Pancreas (tissue), 10 donors: ENCODE data around the gene MECP2. TPM values are rescaled to one million over a fixed set of nuclear protein-coding genes. Genes with fewer than 3 reads are reported as not detected.

Experiments used
- ATAC-seq, 4 donors: fragments of 200-7000 bp; cut with Tn5 transposase; one replicate each; pipeline versions ENCODE4 v1.8.0 to v1.9.1; 2020; ENCODE audit warnings: mild to moderate bottlenecking in 4 of 4, moderate library complexity in 4 of 4
- DNase-seq, 6 donors: peaks; one replicate each; pipeline ENCODE4 v3.0.0-alpha.2; 2020
- FAIRE-seq: peaks from 2 replicates; lab custom pipeline; 2012; peaks lifted over from hg19 to GRCh38; lab: Jason Lieb, UNC
- H3K27ac ChIP-seq, 4 donors: fragments of 200-600 bp; sonication (generic); 1 replicate in 3 of 4; 2 replicates in 1 of 4; pipeline versions ENCODE4 v1.5.0 to v1.8.0; 2020
- H3K27me3 ChIP-seq, 4 donors: fragments of 200-600 bp; one replicate each; pipeline ENCODE4 v1.8.0; 2021
- H3K36me3 ChIP-seq, 3 donors: fragments of 200-600 bp; sonication (generic) in 1 of 3; one replicate each; pipeline versions ENCODE4 v1.5.0 to v1.8.0; 2020 to 2021
- H3K4me1 ChIP-seq, 3 donors: fragments of 200-600 bp; one replicate each; pipeline ENCODE4 v1.8.0; 2021
- H3K4me3 ChIP-seq, 4 donors: fragments of 200-600 bp; sonication (generic) in 2 of 4; one replicate each; pipeline versions ENCODE4 v1.5.0 to v1.8.0; 2020 to 2021
- H3K9me3 ChIP-seq, 4 donors: fragments of 200-600 bp; one replicate each; pipeline ENCODE4 v1.8.0; 2021
- WGBS, 2 donors: extraction: QIAGEN DNeasy Blood & Tissue Kit; methylation state at CpG; one replicate each; pipeline ENCODE4 v1.1.7; 2013; 5-methylcytosine and 5-hydroxymethylcytosine counted together
- intact Hi-C, 3 donors: fragments of 100-400 bp; cut with DNase I; formaldehyde crosslinking; loops; one replicate each; pipeline versions ENCODE4 v1.11.1 to v1.14.2; 2022
- polyA plus RNA-seq, 2 donors: library from polyadenylated mRNA; stranded (reverse); fragments of 200-250 nt; gene quantifications; one replicate each; pipeline ENCODE4 v1.2.3, GENCODE V29; 2013
- total RNA-seq, 6 donors: library from RNA; stranded (reverse); fragmentation: NEBNext Ultra II Directional in 4 of 6; extraction: Animal tissue kit (Norgen Biotek cat#: 25700) in 4 of 6; gene quantifications; one replicate each; pipeline versions ENCODE4 v1.2.1 to v1.2.4, GENCODE V29; 2021 to 2023
- TF ChIP-seq, protein P1 (sequence below), 4 donors: fragments of 200-600 bp; sonication (generic) in 3 of 4; IDR thresholded peaks; one replicate each; pipeline versions ENCODE4 v1.5.0 to v1.8.0; 2021; ENCODE audit warnings: antibody characterized with exemption in 4 of 4
- donor health status: healthy with polysubstance abuse.
- donor health status: DM: no; HTN: no; CAD: no; lungs with moderate emphysema.
- donor health status: DM: no; HTN: no; CAD: no.
- donor health status: control.
- donor health status: control.
- donor health status: Bipolar disorder and iron deficiency.
- donor health status: DM: yes; HTN: yes; CAD: no.
- donor health status: DM: no; HTN: no; CAD: no.
- donor health status: DM: no; HTN: no; CAD: no.
- donor health status: DM: yes; HTN: yes; CAD: no.

MECP2 gene
- total and polyA plus RNA-seq, 8 donors, result 17.7 to 30.8 (median 22.1) TPM

DNA sequence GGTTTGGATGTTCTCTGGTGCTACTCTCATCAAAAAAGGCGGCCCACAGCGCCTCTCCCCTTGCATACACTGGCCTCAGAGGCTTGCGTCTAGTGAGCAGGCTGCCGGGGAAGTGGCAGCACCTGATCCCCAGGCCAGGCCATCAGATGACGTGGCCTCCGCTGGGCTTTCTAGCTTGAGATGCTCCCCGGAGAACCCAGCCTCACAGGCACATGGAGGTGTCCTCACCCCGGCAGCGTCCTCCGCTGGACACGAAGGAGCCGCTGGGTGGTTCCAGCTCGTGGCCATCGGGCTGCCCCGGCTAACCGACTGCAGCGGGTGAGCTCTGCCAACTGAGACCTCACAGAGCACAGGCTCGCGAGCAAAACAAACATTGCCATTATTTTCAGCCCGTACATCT is 90.6 kb downstream of the MECP2 start:
- H3K4me3 ChIP-seq, result no peak overlapping the region
- DNase-seq (peak in 1 of 6 donors; percentile 55), ATAC-seq (no peak), FAIRE-seq (no peak)
- TF ChIP-seq, protein P1, sequence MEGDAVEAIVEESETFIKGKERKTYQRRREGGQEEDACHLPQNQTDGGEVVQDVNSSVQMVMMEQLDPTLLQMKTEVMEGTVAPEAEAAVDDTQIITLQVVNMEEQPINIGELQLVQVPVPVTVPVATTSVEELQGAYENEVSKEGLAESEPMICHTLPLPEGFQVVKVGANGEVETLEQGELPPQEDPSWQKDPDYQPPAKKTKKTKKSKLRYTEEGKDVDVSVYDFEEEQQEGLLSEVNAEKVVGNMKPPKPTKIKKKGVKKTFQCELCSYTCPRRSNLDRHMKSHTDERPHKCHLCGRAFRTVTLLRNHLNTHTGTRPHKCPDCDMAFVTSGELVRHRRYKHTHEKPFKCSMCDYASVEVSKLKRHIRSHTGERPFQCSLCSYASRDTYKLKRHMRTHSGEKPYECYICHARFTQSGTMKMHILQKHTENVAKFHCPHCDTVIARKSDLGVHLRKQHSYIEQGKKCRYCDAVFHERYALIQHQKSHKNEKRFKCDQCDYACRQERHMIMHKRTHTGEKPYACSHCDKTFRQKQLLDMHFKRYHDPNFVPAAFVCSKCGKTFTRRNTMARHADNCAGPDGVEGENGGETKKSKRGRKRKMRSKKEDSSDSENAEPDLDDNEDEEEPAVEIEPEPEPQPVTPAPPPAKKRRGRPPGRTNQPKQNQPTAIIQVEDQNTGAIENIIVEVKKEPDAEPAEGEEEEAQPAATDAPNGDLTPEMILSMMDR (IDR thresholded peaks at IDR 0.05), result no peak
- 89 to 94% methylated on average over 20 of the region's 20 CpGs for WGBS, 2 donors
- no peaks in the 10 kb centered on the region for H3K9me3 ChIP-seq
- H3K4me1 ChIP-seq, result no peaks in the 10 kb centered on the region
- intact Hi-C loops, result no loop called here
- H3K36me3 ChIP-seq, result no peaks in the 10 kb centered on the region
- no peak overlapping the region for H3K27ac ChIP-seq
- peaks cover 0 to 6% (median 0%) of the 10 kb centered on the region in 4 donors for H3K27me3 ChIP-seq

- WGBS, 2 donors, result 84% methylated on average over 11 of the region's 11 CpGs
- no peaks in the 10 kb centered on the region for H3K9me3 ChIP-seq
- ATAC-seq, result no peak
- no peak overlapping the region for H3K27ac ChIP-seq
- peak in 1 of 6 donors; percentile 11 for DNase-seq
- TF ChIP-seq, protein P1 (IDR thresholded peaks at IDR 0.05), result no peak
- no peaks in the 10 kb centered on the region for H3K36me3 ChIP-seq
- intact Hi-C loops, result no loop called here
- H3K27me3 ChIP-seq, result peaks cover 0 to 6% (median 0%) of the 10 kb centered on the region in 4 donors
- no peak for FAIRE-seq
- H3K4me3 ChIP-seq, result no peak overlapping the region
- H3K4me1 ChIP-seq, result no peaks in the 10 kb centered on the region
Observed at GRCh38 chrX:154004315-154004714, 93.2 kb downstream of the MECP2 start.

- no peaks in the 10 kb centered on the region for H3K4me1 ChIP-seq
- ATAC-seq, result peak in 3 of 4 donors; percentile 74 to 85 (median 75)
- intact Hi-C loops, result no loop called here
- H3K36me3 ChIP-seq, result no peaks in the 10 kb centered on the region
- no peak for DNase-seq
- H3K9me3 ChIP-seq, result no peaks in the 10 kb centered on the region
- H3K27me3 ChIP-seq, result peaks cover 0 to 8% (median 0%) of the 10 kb centered on the region in 4 donors
- TF ChIP-seq, protein P1 (IDR thresholded peaks at IDR 0.05), result no peak
- peak overlapping the region in 1 of 4 donors; percentile 44 for H3K27ac ChIP-seq
- no peak overlapping the region for H3K4me3 ChIP-seq
- no peak for FAIRE-seq
- WGBS, 2 donors, result 82 to 84% methylated on average over 17 of the region's 17 CpGs
Observed at GRCh38 chrX:154002215-154002719, 95.2 kb downstream of the MECP2 start.

DNA sequence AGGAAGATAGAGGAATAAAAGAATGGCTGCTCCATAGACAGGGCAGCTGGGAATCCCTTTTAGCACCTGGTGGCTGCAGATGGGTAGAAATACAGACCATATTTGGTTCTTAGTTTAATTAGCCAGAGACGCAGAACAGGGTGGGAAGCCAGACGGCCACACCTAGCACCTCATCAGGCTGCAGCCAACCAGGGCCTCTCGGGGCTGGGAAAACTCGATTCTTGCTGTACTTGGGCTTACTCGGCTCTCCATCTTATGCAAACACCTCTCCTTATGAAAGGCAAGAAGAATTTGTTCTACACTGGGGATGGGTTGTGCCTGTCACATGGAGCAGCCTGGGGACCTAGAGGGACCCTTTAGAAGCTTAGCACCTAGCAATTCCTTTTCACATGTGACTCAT is 97.5 kb downstream of the MECP2 start:
- Histone ChIP-seq H3K27ac (no peak overlapping the region), H3K9me3 (no peaks in the 10 kb centered on the region), H3K36me3 (no peaks in the 10 kb centered on the region), H3K4me1 (no peaks in the 10 kb centered on the region), H3K27me3 (peaks cover 0 to 14% (median 0%) of the 10 kb centered on the region in 4 donors), H3K4me3 (no peak overlapping the region)
- intact Hi-C loops, result no loop called here
- DNase-seq, result no peak
- WGBS, 2 donors, result 66 to 69% methylated on average over 5 of the region's 5 CpGs
- TF ChIP-seq, protein P1 (IDR thresholded peaks at IDR 0.05), result no peak
- ATAC-seq, result peak in 1 of 4 donors; percentile 12
- FAIRE-seq, result no peak

DNA sequence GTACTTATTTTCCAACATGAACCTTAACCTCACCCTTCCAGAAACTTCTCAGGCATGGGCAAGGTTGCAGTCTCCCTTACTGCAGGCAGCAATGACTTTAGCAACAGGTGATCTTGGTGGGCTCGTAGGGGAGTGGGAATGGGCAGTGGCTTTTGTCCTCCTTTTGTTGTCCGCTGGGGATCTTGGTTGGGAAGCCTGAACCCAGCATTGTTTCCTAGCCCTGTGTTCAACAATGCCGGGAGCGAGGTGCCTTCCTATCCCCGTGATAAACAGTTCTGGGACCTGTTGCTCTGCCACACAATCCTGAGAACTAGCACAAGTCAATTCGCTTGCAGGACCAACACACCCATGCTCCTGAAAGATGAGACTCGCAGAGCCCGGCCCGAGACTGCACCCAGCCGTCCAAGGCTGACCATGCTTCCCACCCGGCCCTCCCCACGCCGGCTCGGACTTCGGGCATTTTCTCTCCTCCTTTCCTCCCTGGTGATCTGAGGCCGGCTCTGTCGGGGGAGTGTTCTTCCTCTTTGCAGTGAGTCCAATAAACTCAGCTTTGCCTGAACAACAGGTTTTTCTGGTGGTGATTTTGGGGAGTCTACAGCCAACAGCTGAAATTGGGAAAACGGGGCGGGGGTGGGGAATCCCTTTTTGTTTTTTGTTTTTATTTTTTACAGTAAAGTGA is 98.0 kb downstream of the MECP2 start:
- DNase-seq, result no peak
- FAIRE-seq, result no peak
- H3K4me3 ChIP-seq, result no peak overlapping the region
- no peaks in the 10 kb centered on the region for H3K9me3 ChIP-seq
- no peaks in the 10 kb centered on the region for H3K4me1 ChIP-seq
- H3K27ac ChIP-seq, result no peak overlapping the region
- TF ChIP-seq, protein P1 (IDR thresholded peaks at IDR 0.05), result no peak
- H3K36me3 ChIP-seq, result no peaks in the 10 kb centered on the region
- WGBS, 2 donors, result 52 to 70% methylated on average over 19 of the region's 19 CpGs
- intact Hi-C loops, result no loop called here
- H3K27me3 ChIP-seq, result peaks cover 0 to 14% (median 0%) of the 10 kb centered on the region in 4 donors
- peak in 1 of 4 donors; percentile 24 for ATAC-seq
